ENCODE data around the gene TBP.

- TF ChIP-seq CTCF (IDR thresholded peaks at IDR 0.05) (no peak), POLR2A (IDR thresholded peaks at IDR 0.05) (no peak)
These were observed 7.4 kb downstream of the TBP start for GRCh38 chr6:170561555-170561954.

All from prostate gland (tissue), 2 donors.